Caco-2 (cell line): Measurements from ENCODE around the gene OMA1. TPM values are rescaled to one million over a fixed set of nuclear protein-coding genes. Genes with fewer than 3 reads are reported as not detected.

ENCODE experiments used
- BruUV-seq: library from RNA; stranded (reverse); fragments of 400-500 nt; replicated peaks from 2 replicates; lab custom pipeline; 2021; lab: Mats Ljungman, UMichigan
- CTCF ChIA-PET: fragments of 300-600 bp; sonication (Branson Sonifier 250); formaldehyde crosslinking; loops from one replicate; lab custom pipeline; 2022; ENCODE audit warnings: antibody characterized with exemption; lab: Charles Lee
- POLR2A ChIA-PET: fragments of 300-600 bp; sonication (Branson Sonifier 250); formaldehyde crosslinking; loops from one replicate; lab custom pipeline; 2022; ENCODE audit warnings: antibody characterized with exemption; lab: Charles Lee
- DNase-seq, 2 experiments: peaks; one replicate each; pipeline versions ENCODE4 v3.0.0 to v3.0.0-alpha.2; 2020 to 2022
- H3K27me3 ChIP-seq: replicated peaks from 2 replicates; pipeline ENCODE4 v1.6.0; 2011; ENCODE audit warnings: low read length; ENCODE audit not compliant: control insufficient read depth, insufficient read depth
- H3K36me3 ChIP-seq: 2 replicates; pipeline ENCODE4 v1.5.1; 2011; ENCODE audit warnings: low read length; ENCODE audit not compliant: control insufficient read depth, insufficient read depth
- H3K4me1 ChIP-seq: fragments of 250-450 bp; sonication (Bioruptor Pico); 2 replicates; pipeline ENCODE4 v1.5.1; 2020; ENCODE audit warnings: mild to moderate bottlenecking
- H3K4me3 ChIP-seq: 2 replicates; pipeline ENCODE4 v1.5.1; 2011; ENCODE audit warnings: low read depth, mild to moderate bottlenecking, control low read depth, low read length
- H3K9me3 ChIP-seq: fragments of 250-450 bp; sonication (Bioruptor Pico); 2 replicates; pipeline ENCODE4 v1.5.1; 2020; ENCODE audit warnings: mild to moderate bottlenecking, moderate library complexity
- H3K27ac Mint-ChIP-seq: one replicate; pipeline ENCODE4 v1.8.0; 2022; ENCODE audit warnings: mixed read lengths; ENCODE audit not compliant: unreplicated experiment
- H3K27me3 Mint-ChIP-seq: one replicate; pipeline ENCODE4 v1.8.0; 2022; ENCODE audit warnings: mixed read lengths; ENCODE audit not compliant: insufficient read depth, unreplicated experiment
- H3K36me3 Mint-ChIP-seq: one replicate; pipeline ENCODE4 v1.8.0; 2022; ENCODE audit warnings: mild to moderate bottlenecking, mixed read lengths; ENCODE audit not compliant: insufficient read depth, unreplicated experiment
- H3K4me1 Mint-ChIP-seq: one replicate; pipeline ENCODE4 v1.8.0; 2022; ENCODE audit warnings: low read depth, mixed read lengths; ENCODE audit not compliant: unreplicated experiment
- H3K4me3 Mint-ChIP-seq: one replicate; pipeline ENCODE4 v1.8.0; 2022; ENCODE audit warnings: mild to moderate bottlenecking, moderate library complexity, mixed read lengths; ENCODE audit not compliant: unreplicated experiment
- H3K9me3 Mint-ChIP-seq: one replicate; pipeline ENCODE4 v1.8.0; 2022; ENCODE audit warnings: mixed read lengths; ENCODE audit not compliant: unreplicated experiment
- CTCF ChIP-seq, 2 experiments: fragments of 200-600 bp in 1 of 2; IDR thresholded peaks; 1 replicate in 1 of 2; 2 replicates in 1 of 2; pipeline versions ENCODE4 v1.5.1 to v1.8.0; 2011 to 2022; ENCODE audit warnings: antibody characterized with exemption in 1 of 2, control low read depth in 1 of 2, inconsistent platforms in 1 of 2, low read depth in 1 of 2, low read length in 1 of 2, mild to moderate bottlenecking in 1 of 2, moderate library complexity in 1 of 2; ENCODE audit not compliant: insufficient read depth in 1 of 2, severe bottlenecking in 1 of 2, unreplicated experiment in 1 of 2
- intact Hi-C: fragments of 100-400 bp; cut with micrococcal nuclease; formaldehyde crosslinking; loops from one replicate; pipeline ENCODE4 v1.10.0; 2022; ENCODE audit not compliant: unreplicated experiment
- total RNA-seq: library from RNA; stranded (reverse); gene quantifications from 2 replicates; pipeline ENCODE4 v1.2.3, GENCODE V29; 2022

OMA1 gene
- total RNA-seq, 1 experiment from 2014 or later, result 6.9 TPM

- H3K4me1 Mint-ChIP-seq, result no peaks in the 10 kb centered on the region
- H3K4me1 ChIP-seq, result peaks cover 7% of the 10 kb centered on the region; the same call in 1 of the 2 replicates
- H3K9me3 ChIP-seq, result no peaks in the 10 kb centered on the region
- no peaks in the 10 kb centered on the region for H3K27me3 ChIP-seq
- no peak for TF ChIP-seq CTCF (IDR thresholded peaks at IDR 0.05; ENCODE audit: insufficient read depth in 1 of 2, low read depth in 1 of 2, low read length in 1 of 2, severe bottlenecking in 1 of 2, unreplicated experiment in 1 of 2)
- H3K4me3 Mint-ChIP-seq, result peak within 1 kb of the TSS; percentile 85
- H3K4me3 ChIP-seq, result peak within 1 kb of the TSS; percentile 66
- peak; percentile 87 for DNase-seq
- POLR2A ChIA-PET, result interaction anchor here (0.6 to 0.7 kb wide), 4 partner anchors 8 to 88 kb away, joined by 3 to 4 read pairs (median 4); partner anchors contain the start of gene OMA1
- H3K9me3 Mint-ChIP-seq, result no peaks in the 10 kb centered on the region
- CTCF ChIA-PET, result interaction anchor here (0.6 to 1.1 kb wide), 2 partner anchors 75 to 143 kb away, joined by 3 read pairs; no protein-coding TSS in a partner anchor
- BruUV-seq, result no TSS peak
- no peaks in the 10 kb centered on the region for H3K36me3 ChIP-seq
- intact Hi-C loops, result loop anchor here (1.0 to 2.0 kb wide), 3 partner anchors 30 to 75 kb away; partner anchors contain the start of gene OMA1
- peak within 1 kb of the TSS; percentile 91 for H3K27ac Mint-ChIP-seq
- H3K36me3 Mint-ChIP-seq, result peaks cover 27% of the 10 kb centered on the region
- H3K27me3 Mint-ChIP-seq, result no peaks in the 10 kb centered on the region
Observed at GRCh38 chr1:58576727-58577653, 30.5 kb upstream of the OMA1 start, which contains the start of gene TACSTD2. Gene TACSTD2 (minus strand): TSS chr1:58577252. CDS start chr1:58577156, 96 bp downstream.

- CTCF ChIA-PET, result interaction anchor here (1.1 kb wide), 1 partner anchor 76 kb away, joined by 3 read pairs; no protein-coding TSS in a partner anchor
- H3K4me3 Mint-ChIP-seq, result peak overlapping the region; percentile 85
- peak; percentile 41 to 51 for DNase-seq
- peaks cover 27% of the 10 kb centered on the region for H3K36me3 Mint-ChIP-seq
- no TSS peak for BruUV-seq
- POLR2A ChIA-PET, result interaction anchor here (0.7 kb wide), 1 partner anchor 44 kb away, joined by 4 read pairs; no protein-coding TSS in a partner anchor
- no peaks in the 10 kb centered on the region for H3K9me3 Mint-ChIP-seq
- intact Hi-C loops, result loop anchor here (1.0 to 2.0 kb wide), 2 partner anchors 30 to 76 kb away; partner anchors contain the start of gene OMA1
- H3K27ac Mint-ChIP-seq, result peak overlapping the region; percentile 63
- Histone ChIP-seq H3K4me1 (peaks cover 7% of the 10 kb centered on the region; the same call in 1 of the 2 replicates), H3K27me3 (no peaks in the 10 kb centered on the region), H3K9me3 (no peaks in the 10 kb centered on the region), H3K4me3 (peak overlapping the region; percentile 66), H3K36me3 (no peaks in the 10 kb centered on the region)
- no peak for TF ChIP-seq CTCF (IDR thresholded peaks at IDR 0.05; ENCODE audit: insufficient read depth in 1 of 2, low read depth in 1 of 2, low read length in 1 of 2, severe bottlenecking in 1 of 2, unreplicated experiment in 1 of 2)
- H3K4me1 Mint-ChIP-seq, result no peaks in the 10 kb centered on the region
- H3K27me3 Mint-ChIP-seq, result no peaks in the 10 kb centered on the region
Observed at GRCh38 chr1:58576325-58576726, 29.8 kb upstream of the OMA1 start.
